Transverse colon (tissue), 4 donors: ENCODE data around the gene EEF1AKMT4.

ENCODE experiments used
- EP300 ChIP-seq: sonication (generic); formaldehyde crosslinking; IDR thresholded peaks from one replicate; pipeline ENCODE4 v1.6.1; 2017; ENCODE audit warnings: antibody characterized with exemption, low read depth
- POLR2A ChIP-seq: fragments of 450-650 bp; IDR thresholded peaks from one replicate; pipeline ENCODE4 v1.6.1; 2016; ENCODE audit warnings: antibody characterized with exemption, mild to moderate bottlenecking, moderate library complexity
- POLR2AphosphoS5 ChIP-seq, 3 donors: sonication (generic); formaldehyde crosslinking; IDR thresholded peaks; one replicate each; pipeline ENCODE4 v1.6.1; 2016; ENCODE audit warnings: antibody characterized with exemption in 3 of 3
- TF ChIP-seq, protein P1 (sequence below), 5 experiments: fragments of 200-600 bp in 3 of 5; fragments of 450-650 bp in 2 of 5; sonication (generic) in 3 of 5; IDR thresholded peaks; 1 replicate in 2 of 5; 2 replicates in 3 of 5; pipeline ENCODE4 v1.5.1; 2016 to 2017; ENCODE audit warnings: antibody characterized with exemption in 5 of 5, inconsistent platforms in 3 of 5, mild to moderate bottlenecking in 2 of 5, moderate library complexity in 1 of 5

DNA sequence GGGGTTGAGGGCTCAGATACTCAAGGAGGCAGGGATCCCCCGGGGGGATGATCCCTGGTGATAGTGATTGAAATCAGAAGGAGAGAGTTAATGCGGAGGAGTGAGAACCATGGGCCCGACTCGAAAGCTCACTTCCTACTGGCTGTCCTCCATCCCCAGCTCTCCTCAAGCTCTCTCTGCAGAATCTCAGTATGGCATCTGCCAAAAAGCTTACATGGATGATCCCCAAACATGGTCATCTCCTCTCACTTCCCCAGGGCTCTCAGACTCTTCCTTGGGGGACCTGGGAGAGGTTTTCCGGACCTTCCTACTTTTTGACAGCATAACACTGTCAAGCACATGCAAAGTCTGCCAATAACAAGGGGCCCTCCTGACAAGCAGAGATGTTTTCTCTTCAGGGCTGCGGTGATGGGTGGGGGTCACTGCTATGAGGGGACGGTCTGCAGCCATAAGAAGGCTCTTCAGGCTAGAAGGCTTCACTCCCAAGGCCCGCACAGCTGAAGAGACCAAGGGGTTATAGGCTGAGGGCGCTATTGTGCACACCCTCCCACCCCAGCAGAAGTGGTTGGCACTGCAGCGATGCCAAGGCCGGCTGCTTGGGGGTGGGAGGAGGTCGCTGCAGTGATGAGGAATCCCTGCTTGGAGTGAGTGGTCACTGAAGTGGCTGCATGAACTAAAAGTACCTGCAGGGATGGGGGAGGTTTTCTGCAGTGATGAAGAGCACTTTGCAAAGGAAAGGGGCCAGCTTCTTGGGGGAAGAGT lies 20.9 kb upstream of the EEF1AKMT4 start:
- TF ChIP-seq, protein P1, sequence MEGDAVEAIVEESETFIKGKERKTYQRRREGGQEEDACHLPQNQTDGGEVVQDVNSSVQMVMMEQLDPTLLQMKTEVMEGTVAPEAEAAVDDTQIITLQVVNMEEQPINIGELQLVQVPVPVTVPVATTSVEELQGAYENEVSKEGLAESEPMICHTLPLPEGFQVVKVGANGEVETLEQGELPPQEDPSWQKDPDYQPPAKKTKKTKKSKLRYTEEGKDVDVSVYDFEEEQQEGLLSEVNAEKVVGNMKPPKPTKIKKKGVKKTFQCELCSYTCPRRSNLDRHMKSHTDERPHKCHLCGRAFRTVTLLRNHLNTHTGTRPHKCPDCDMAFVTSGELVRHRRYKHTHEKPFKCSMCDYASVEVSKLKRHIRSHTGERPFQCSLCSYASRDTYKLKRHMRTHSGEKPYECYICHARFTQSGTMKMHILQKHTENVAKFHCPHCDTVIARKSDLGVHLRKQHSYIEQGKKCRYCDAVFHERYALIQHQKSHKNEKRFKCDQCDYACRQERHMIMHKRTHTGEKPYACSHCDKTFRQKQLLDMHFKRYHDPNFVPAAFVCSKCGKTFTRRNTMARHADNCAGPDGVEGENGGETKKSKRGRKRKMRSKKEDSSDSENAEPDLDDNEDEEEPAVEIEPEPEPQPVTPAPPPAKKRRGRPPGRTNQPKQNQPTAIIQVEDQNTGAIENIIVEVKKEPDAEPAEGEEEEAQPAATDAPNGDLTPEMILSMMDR (IDR thresholded peaks at IDR 0.05) = no peak
- TF ChIP-seq POLR2AphosphoS5 (IDR thresholded peaks at IDR 0.05) (no peak), POLR2A (no peak), EP300 (no peak)
